Activated gamma-delta T cell (primary cell): ENCODE results near the gene ZNF569.
A peak's percentile ranks its signal among the peaks of the same experiment; 100 is the strongest.
"Not testable (repeated sequence)": the region's sequence is repeated elsewhere in the genome, so short reads cannot be mapped to it uniquely, and the experiment has no call there.

Experiments
- DNase-seq: peaks from one replicate; lab custom pipeline; 2025; lab: John Stamatoyannopoulos, UW

Gene ZNF569

DNA sequence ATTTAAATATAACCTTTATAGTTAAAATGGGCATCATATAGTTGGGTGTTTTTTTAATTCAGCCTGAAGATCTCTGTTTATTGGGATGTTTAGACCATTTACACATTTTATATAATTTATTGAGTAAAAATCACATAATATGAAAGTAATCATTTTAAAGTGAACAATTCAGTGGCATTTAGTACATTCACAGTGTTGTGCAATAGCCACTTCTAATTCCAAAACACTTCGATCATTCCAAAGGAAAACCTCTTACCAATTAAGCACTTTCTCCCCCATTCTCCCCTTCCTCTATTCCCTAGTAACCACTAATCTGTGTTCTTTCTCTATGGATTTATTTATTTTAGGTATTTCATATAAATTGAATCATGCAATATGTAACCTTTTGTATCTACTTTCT lies 66.2 kb downstream of the ZNF569 start:
- DNase-seq: no peak

DNA sequence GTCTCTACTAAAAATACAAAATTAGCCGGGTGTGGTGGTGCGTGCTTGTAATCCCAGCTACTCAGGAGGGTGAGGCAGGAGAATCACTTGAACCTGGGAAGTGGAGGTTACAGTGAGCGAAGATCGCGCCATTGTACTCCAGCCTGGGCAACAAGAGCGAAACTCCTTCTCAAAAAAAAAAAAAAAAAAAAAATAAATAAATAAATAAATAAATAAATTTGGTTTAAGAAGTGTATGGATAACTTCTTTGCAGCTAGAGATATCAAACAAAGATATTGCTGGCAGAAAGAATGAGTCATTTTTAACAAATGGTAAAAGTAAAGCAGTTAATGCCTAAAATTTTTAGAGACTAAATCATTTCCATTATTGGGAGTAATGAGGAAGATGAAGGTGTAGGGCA lies 75.8 kb downstream of the ZNF569 start:
- not testable (repeated sequence) for DNase-seq

DNA sequence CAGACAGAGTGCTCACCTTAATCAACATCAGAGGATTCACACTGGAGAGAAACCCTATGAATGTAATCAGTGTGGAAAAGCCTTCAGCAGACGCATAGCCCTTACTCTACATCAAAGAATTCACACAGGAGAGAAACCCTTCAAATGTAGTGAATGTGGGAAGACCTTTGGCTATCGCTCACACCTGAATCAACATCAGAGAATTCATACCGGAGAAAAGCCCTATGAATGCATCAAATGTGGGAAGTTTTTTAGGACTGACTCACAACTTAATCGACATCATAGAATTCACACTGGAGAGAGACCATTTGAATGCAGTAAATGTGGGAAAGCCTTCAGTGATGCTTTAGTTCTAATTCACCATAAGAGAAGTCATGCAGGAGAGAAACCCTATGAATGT lies 78.0 kb downstream of the ZNF569 start:
- DNase-seq: no peak

DNA sequence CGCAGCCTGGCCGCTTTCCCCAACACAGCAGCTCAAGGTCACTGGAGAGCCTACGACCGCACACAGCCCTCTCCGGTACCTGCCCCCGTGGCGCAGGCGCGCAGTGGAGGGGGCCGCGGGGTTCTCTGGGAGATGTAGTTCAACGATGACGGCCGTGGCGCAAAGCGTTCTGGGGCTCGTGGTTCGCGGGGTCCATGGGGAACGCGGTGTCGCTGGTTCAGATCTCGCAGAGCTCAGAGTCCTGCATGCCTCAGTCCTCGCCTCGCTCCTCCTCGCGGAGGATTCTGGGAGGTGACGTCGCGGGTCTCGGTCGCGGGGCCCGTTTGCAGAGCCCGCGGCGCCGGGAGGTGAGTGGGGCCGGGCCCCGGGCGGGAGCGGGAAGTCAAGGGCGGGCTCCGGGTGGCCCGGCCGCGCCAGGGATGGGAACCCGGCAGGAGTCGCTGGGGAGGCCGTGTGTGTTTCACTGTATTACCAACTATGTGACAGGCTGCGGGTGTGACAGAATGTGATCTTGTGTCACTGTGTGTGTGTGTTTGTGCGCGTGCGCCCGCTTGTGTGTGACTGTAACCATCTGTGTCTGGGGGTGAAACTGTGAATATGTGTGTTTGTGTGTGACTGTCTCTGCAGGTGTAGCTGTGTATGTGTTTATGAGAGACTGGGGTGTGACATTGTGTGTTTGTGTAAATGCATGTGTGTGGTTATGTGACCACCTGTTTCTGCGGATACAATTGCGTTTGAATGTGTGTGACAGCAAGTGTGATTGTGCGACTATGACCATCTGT lies 96.2 kb downstream of the ZNF569 start, which contains the start of gene ZNF527:
Gene ZNF527, plus strand, starts transcription at position 220 of the 782 bp plus-strand sequence. CDS start 3,100 bp downstream, outside the sequence.
- DNase-seq: peak; percentile 93

DNA sequence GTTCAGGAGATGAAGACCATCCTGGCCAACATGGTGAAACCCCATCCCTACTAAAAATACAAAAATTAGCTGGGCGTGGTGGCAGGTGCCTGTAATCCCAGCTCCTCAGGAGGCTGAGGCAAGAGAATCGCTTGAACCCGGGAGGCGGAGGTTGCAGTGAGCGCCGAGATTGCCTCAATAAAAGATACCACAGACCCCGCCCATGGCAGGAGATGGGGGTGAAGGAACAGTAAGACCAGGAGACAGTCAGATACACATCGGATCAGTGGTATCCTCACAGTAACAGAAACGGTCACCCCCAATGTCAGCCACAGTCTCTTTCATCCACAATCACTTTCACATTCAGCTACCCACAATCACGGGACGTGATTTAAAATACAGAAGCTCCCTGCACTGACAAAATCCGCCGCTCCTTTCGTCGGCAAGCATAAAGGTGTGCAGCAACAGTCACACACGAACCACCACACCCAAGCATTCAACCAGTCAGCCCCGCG lies 96.8 kb downstream of the ZNF569 start:
- DNase-seq: not testable (repeated sequence)

DNA sequence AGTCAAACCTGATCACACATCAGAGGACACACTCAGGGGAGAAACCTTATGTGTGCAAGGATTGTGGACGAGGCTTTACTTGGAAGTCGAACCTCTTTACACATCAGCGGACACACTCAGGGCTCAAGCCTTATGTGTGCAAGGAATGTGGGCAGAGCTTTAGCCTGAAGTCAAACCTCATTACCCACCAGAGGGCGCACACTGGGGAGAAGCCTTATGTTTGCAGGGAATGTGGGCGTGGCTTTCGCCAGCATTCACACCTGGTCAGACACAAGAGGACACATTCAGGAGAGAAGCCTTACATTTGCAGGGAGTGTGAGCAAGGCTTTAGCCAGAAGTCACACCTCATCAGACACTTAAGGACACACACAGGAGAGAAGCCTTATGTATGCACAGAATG lies 104.5 kb downstream of the ZNF569 start:
- DNase-seq: no peak

DNA sequence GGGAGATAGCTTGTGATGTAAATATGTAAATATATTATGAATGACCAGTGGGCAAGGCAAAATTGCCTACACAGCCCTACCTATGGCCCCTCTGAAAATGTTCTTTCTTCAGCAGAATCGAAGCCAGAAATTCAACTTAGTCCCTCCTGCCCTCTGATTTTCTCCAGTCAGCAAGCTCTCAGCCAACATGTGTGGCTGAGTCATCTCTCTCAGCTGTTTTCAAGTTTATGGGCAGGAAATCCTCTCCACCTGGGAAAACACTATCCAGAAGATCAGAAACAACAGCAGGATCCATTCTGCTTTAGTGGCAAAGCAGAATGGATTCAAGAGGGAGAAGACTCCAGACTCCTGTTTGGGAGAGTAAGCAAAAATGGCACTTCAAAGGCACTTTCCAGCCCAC lies 105.2 kb downstream of the ZNF569 start:
- no peak for DNase-seq
